Activated CD4-positive, alpha-beta memory T cell treated with anti-CD3 and anti-CD28 coated beads for 36 hours (primary cell): ENCODE data around the gene EDN2. TPM values are rescaled to one million over a fixed set of nuclear protein-coding genes. Genes with fewer than 3 reads are reported as not detected.

Source experiments
- CTCF ChIA-PET: fragments of 350-600 bp; sonication (Branson Sonifier 250); formaldehyde crosslinking; loops from one replicate; lab custom pipeline; 2021; ENCODE audit warnings: antibody characterized with exemption, inconsistent platforms; lab: Charles Lee
- POLR2A ChIA-PET: fragments of 350-600 bp; sonication (Branson Sonifier 250); formaldehyde crosslinking; loops from one replicate; lab custom pipeline; 2021; ENCODE audit warnings: antibody characterized with exemption; lab: Charles Lee
- DNase-seq: peaks from one replicate; pipeline ENCODE4 v3.0.0-alpha.2; 2020
- H3K27ac Mint-ChIP-seq: one replicate; pipeline ENCODE4 v1.8.0; 2021; ENCODE audit warnings: mixed read lengths
- H3K27me3 Mint-ChIP-seq: one replicate; pipeline ENCODE4 v1.8.0; 2021; ENCODE audit warnings: mixed read lengths
- H3K36me3 Mint-ChIP-seq: one replicate; pipeline ENCODE4 v1.8.0; 2021; ENCODE audit warnings: mixed read lengths
- H3K4me1 Mint-ChIP-seq: one replicate; pipeline ENCODE4 v1.8.0; 2021; ENCODE audit warnings: low read depth, mixed read lengths
- H3K4me3 Mint-ChIP-seq: one replicate; pipeline ENCODE4 v1.8.0; 2021; ENCODE audit warnings: mild to moderate bottlenecking, mixed read lengths
- H3K9me3 Mint-ChIP-seq: one replicate; pipeline ENCODE4 v1.8.0; 2021; ENCODE audit warnings: mixed read lengths
- intact Hi-C: fragments of 100-400 bp; cut with micrococcal nuclease; formaldehyde crosslinking; loops from one replicate; pipeline ENCODE4 v1.15.1; 2023
- total RNA-seq, 2 experiments: library from RNA; stranded (reverse); gene quantifications; one replicate each; pipeline ENCODE4 v1.2.3, GENCODE V29; 2021

EDN2 gene
- total RNA-seq, 2 experiments from 2014 or later, result not detected

DNA sequence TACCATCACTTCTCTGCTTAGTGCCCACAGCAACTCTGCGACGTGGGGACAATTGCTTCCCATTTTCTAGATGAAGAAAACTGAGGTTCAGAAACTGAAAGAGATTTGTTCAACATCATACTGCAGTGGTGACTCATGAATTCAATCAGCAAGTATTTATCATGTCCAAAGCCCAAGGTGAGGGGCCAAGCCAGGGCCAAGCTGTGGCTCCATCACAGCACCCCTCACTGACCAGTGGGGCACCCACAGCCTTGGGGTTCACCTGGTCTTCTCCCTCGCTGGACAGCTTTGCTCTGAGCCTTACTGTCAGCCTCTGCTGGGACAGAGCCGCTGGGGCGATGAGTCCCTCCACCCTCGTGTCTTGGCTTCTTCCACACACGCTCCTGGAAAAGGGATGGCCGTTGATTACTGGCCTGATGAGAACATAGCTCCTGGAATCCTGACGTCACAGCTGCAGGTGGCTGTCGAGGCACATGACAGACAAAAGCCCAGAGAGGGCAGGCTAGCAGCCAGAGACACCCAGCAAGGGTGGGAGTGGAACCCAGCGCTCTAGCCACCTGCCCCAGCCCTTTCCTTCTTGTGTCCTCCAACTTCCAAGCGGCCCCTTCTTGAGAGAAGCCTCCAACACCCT is 6.2 kb downstream of the EDN2 start:
- H3K36me3 Mint-ChIP-seq, result no peaks in the 10 kb centered on the region
- no peak for DNase-seq
- ChIA-PET POLR2A (no interaction called here), CTCF (interaction anchor here (3.8 kb wide), 1 partner anchor 14 kb away, joined by 14 read pairs; no protein-coding TSS in a partner anchor)
- no peak overlapping the region for H3K4me3 Mint-ChIP-seq
- H3K27ac Mint-ChIP-seq, result no peak overlapping the region
- no peaks in the 10 kb centered on the region for H3K9me3 Mint-ChIP-seq
- intact Hi-C loops, result no loop called here
- H3K4me1 Mint-ChIP-seq, result no peaks in the 10 kb centered on the region
- peaks cover 3% of the 10 kb centered on the region for H3K27me3 Mint-ChIP-seq

DNA sequence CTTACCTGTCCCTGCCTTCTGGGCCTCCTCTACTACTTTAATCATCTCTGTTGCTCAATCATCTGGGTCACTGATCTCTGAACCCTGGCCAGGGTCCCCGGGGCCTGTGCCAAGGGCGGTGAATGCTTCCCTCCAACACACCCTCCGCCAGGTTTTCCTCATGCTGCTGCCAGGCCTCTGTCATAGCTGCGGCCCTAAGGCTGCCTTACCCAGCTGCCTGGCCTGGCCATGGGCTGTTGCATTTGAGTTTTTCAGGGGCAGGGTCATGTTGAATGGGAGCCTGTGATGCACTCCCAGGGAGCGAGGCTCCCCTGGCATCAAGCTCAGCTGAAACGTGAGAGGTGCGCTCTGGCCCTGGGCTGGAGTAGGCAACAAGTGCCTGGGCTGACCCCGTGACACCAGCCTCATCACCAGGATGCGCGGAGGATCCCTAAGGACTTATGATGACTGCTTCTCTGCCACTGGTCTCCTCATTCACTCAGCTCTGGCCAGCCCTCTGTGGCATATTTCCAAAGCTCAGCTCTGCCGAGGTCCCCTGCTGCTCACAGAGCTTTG is 7.6 kb downstream of the EDN2 start:
- Mint-ChIP-seq H3K9me3 (no peaks in the 10 kb centered on the region), H3K36me3 (no peaks in the 10 kb centered on the region), H3K27ac (no peak overlapping the region), H3K27me3 (peaks cover 2% of the 10 kb centered on the region), H3K4me1 (no peaks in the 10 kb centered on the region), H3K4me3 (no peak overlapping the region)
- DNase-seq, result no peak
- intact Hi-C loops, result no loop called here
- CTCF ChIA-PET, result interaction anchor here (3.8 kb wide), 1 partner anchor 15 kb away, joined by 14 read pairs; no protein-coding TSS in a partner anchor
- POLR2A ChIA-PET, result no interaction called here

DNA sequence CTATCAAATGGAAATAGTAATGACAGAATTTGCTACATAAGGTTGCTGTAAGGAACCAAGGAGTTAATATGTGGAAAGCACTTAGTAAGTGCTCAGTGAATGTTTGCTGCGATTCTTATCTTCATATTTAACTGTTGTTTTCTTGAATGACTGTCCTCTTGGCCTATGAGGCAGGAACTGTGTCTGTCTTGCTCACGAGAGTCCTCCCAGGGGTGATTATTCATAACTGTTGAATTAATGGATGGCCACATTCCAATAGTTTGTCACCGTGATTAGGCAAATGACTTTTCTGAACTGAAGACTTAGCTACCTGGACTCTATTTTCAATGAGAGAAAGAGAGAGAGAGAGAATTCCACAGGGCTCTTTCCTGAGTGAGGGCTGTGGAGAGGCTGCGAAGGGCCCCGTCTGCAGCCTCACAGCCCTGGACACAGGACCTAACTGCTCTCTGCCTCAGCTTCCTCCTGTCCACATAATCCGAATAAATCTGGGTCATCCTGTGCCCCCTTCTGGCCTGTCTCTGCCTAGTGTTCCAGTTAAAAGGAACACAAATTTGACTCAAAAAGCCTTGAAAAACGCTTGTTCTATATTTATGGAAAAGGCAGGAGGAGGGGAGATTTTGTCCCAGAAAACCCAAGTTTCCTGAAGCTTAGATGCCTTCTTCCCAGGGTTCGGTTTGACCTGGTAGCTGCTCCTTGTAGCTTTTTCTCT is 8.5 kb downstream of the EDN2 start:
- CTCF ChIA-PET, result interaction anchor here (0.6 kb wide), 1 partner anchor 698 kb away, joined by 3 read pairs; no protein-coding TSS in a partner anchor

DNA sequence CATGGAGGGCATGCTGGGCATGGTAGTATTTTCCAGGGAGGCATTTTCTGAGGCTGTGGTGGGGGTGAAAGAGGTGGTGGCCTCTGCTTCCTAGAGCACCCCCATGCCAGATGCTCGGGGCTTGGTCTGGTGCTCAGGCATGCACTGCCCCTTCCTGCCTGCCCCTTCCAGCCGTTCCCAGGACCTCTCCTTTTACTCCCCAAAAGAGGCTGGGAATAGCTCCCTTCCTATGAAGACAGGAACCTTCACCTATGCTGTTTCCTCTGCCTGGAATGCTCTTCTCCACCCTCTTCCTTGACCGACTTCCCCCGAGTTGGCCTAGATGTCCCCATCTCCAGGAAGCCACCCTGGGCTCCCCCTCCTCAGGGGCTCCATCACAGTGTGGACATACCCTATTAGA is 9.1 kb downstream of the EDN2 start:
- ChIA-PET CTCF (interaction anchor here (0.8 kb wide), 1 partner anchor 17 kb away, joined by 3 read pairs; no protein-coding TSS in a partner anchor), POLR2A (no interaction called here)
- H3K27me3 Mint-ChIP-seq, result peaks cover 2% of the 10 kb centered on the region
- H3K4me1 Mint-ChIP-seq, result no peaks in the 10 kb centered on the region
- no peak for DNase-seq
- H3K4me3 Mint-ChIP-seq, result no peak overlapping the region
- H3K36me3 Mint-ChIP-seq, result no peaks in the 10 kb centered on the region
- intact Hi-C loops, result no loop called here
- no peaks in the 10 kb centered on the region for H3K9me3 Mint-ChIP-seq
- H3K27ac Mint-ChIP-seq, result no peak overlapping the region

More for the DNA sequence above, 8.5 kb downstream of the EDN2 start:
- H3K27me3 Mint-ChIP-seq, result peaks cover 2% of the 10 kb centered on the region
- H3K4me1 Mint-ChIP-seq, result no peaks in the 10 kb centered on the region
- H3K4me3 Mint-ChIP-seq, result no peak overlapping the region
- H3K36me3 Mint-ChIP-seq, result no peaks in the 10 kb centered on the region
- H3K27ac Mint-ChIP-seq, result no peak overlapping the region
- intact Hi-C loops, result no loop called here
- POLR2A ChIA-PET, result no interaction called here
- no peak for DNase-seq
- no peaks in the 10 kb centered on the region for H3K9me3 Mint-ChIP-seq

GRCh38 chr1:41474490-41475271 is 9.8 kb downstream of the EDN2 start:
- Mint-ChIP-seq H3K4me1 (no peaks in the 10 kb centered on the region), H3K27ac (no peak overlapping the region), H3K4me3 (no peak overlapping the region), H3K9me3 (no peaks in the 10 kb centered on the region), H3K36me3 (no peaks in the 10 kb centered on the region), H3K27me3 (peaks cover 2% of the 10 kb centered on the region)
- ChIA-PET CTCF (interaction anchor here (0.8 kb wide), 1 partner anchor 18 kb away, joined by 3 read pairs; no protein-coding TSS in a partner anchor), POLR2A (no interaction called here)
- intact Hi-C loops, result no loop called here
- no peak for DNase-seq

GRCh38 chr1:41473738-41474362 is 10.6 kb downstream of the EDN2 start:
- intact Hi-C loops, result no loop called here
- no peak for DNase-seq
- Mint-ChIP-seq H3K9me3 (no peaks in the 10 kb centered on the region), H3K36me3 (no peaks in the 10 kb centered on the region), H3K4me1 (no peaks in the 10 kb centered on the region), H3K27me3 (no peaks in the 10 kb centered on the region), H3K27ac (no peak overlapping the region), H3K4me3 (no peak overlapping the region)
- ChIA-PET POLR2A (no interaction called here), CTCF (no interaction called here)

- intact Hi-C loops, result no loop called here
- Mint-ChIP-seq H3K27ac (no peak overlapping the region), H3K4me3 (no peak overlapping the region), H3K27me3 (peaks cover 2% of the 10 kb centered on the region), H3K4me1 (no peaks in the 10 kb centered on the region), H3K9me3 (no peaks in the 10 kb centered on the region), H3K36me3 (no peaks in the 10 kb centered on the region)
- POLR2A ChIA-PET, result no interaction called here
- no peak for DNase-seq
- CTCF ChIA-PET, result no interaction called here
These were observed 12.8 kb downstream of the EDN2 start for GRCh38 chr1:41471658-41472057.

- Mint-ChIP-seq H3K9me3 (no peaks in the 10 kb centered on the region), H3K27ac (no peak overlapping the region), H3K36me3 (no peaks in the 10 kb centered on the region), H3K4me3 (no peak overlapping the region), H3K4me1 (no peaks in the 10 kb centered on the region), H3K27me3 (peaks cover 2% of the 10 kb centered on the region)
- intact Hi-C loops, result no loop called here
- DNase-seq, result no peak
- ChIA-PET CTCF (no interaction called here), POLR2A (no interaction called here)
These were observed 14.8 kb downstream of the EDN2 start for GRCh38 chr1:41469706-41470105.

DNA sequence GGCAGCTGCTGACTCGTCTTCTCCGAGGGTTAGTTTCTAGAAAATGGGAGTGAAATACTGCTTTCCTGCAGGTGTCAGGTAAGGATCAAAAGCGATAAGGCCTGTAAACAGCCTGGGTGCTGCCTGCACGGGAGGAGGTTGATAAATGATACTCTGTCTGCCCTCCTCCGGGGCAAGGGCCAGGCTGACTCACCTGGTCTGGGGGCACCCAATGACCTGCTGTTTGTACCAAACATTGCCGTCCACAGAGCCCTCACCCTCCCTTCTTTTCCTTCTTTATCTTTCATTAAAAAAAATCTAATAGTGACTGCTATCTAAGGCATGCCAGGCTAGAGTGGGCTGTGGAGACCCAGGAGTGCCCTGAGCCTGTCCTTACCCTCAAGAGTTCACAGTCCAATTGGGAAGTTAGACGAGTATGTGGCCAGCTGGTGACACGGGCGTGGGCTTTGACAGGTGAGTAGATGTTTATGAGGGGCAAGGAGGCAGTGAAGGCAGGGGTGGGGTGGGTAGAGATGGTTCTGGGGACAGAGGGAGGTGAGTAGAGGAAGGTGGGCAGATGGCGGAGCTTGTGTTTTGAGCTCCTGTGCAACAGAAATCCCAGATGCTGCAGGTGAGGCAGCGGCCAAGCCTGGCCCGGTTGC is 16.2 kb downstream of the EDN2 start:
- Mint-ChIP-seq H3K4me3 (no peak overlapping the region), H3K36me3 (no peaks in the 10 kb centered on the region), H3K27ac (no peak overlapping the region), H3K9me3 (no peaks in the 10 kb centered on the region), H3K4me1 (no peaks in the 10 kb centered on the region), H3K27me3 (peaks cover 2% of the 10 kb centered on the region)
- intact Hi-C loops, result no loop called here
- no peak for DNase-seq
- CTCF ChIA-PET, result interaction anchor here (0.8 kb wide), 1 partner anchor 17 kb away, joined by 4 read pairs; the partner anchor contains the start of gene EDN2
- POLR2A ChIA-PET, result no interaction called here

DNA sequence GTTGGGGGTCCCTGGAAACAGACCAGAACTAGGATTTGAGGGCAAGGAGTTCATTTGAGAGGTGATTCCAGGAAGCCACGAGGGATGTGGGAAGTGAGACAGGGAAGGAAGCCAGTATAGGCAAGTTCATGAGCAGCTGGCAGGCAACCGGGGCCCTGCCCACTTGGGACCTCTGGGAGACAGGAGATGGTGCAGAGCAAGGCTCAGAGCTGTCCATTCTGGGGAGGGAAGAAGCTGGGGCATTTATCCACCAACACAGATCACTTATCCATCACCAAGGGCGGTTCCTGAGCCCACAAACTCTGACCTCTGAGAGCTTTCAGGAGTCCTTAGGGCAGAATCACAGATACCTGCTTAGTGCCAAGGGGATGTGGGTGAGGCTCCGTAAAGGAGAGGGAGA is 16.8 kb downstream of the EDN2 start:
- ChIA-PET CTCF (no interaction called here), POLR2A (no interaction called here)
- no peak overlapping the region for H3K27ac Mint-ChIP-seq
- DNase-seq, result no peak
- no peak overlapping the region for H3K4me3 Mint-ChIP-seq
- intact Hi-C loops, result no loop called here
- no peaks in the 10 kb centered on the region for H3K36me3 Mint-ChIP-seq
- H3K27me3 Mint-ChIP-seq, result peaks cover 2% of the 10 kb centered on the region
- H3K4me1 Mint-ChIP-seq, result no peaks in the 10 kb centered on the region
- no peaks in the 10 kb centered on the region for H3K9me3 Mint-ChIP-seq

GRCh38 chr1:41466146-41466545 is 18.3 kb downstream of the EDN2 start:
- no peaks in the 10 kb centered on the region for H3K4me1 Mint-ChIP-seq
- H3K36me3 Mint-ChIP-seq, result no peaks in the 10 kb centered on the region
- ChIA-PET CTCF (no interaction called here), POLR2A (no interaction called here)
- DNase-seq, result no peak
- intact Hi-C loops, result no loop called here
- no peaks in the 10 kb centered on the region for H3K9me3 Mint-ChIP-seq
- H3K27ac Mint-ChIP-seq, result no peak overlapping the region
- no peak overlapping the region for H3K4me3 Mint-ChIP-seq
- H3K27me3 Mint-ChIP-seq, result peaks cover 2% of the 10 kb centered on the region
